Neural progenitor cell (in vitro differentiated cells): Measurements from ENCODE around the gene SIX3.

Source experiments
- EZH2 ChIP-seq: fragments of 200-600 bp; sonication (generic); IDR thresholded peaks from 2 replicates; pipeline ENCODE4 v1.6.1; 2017; ENCODE audit warnings: antibody characterized with exemption, mild to moderate bottlenecking, moderate library complexity
- TF ChIP-seq, protein P1 (sequence below): fragments of 200-600 bp; sonication (generic); IDR thresholded peaks from 2 replicates; pipeline ENCODE4 v1.5.1; 2017; ENCODE audit warnings: antibody characterized with exemption, mild to moderate bottlenecking

DNA sequence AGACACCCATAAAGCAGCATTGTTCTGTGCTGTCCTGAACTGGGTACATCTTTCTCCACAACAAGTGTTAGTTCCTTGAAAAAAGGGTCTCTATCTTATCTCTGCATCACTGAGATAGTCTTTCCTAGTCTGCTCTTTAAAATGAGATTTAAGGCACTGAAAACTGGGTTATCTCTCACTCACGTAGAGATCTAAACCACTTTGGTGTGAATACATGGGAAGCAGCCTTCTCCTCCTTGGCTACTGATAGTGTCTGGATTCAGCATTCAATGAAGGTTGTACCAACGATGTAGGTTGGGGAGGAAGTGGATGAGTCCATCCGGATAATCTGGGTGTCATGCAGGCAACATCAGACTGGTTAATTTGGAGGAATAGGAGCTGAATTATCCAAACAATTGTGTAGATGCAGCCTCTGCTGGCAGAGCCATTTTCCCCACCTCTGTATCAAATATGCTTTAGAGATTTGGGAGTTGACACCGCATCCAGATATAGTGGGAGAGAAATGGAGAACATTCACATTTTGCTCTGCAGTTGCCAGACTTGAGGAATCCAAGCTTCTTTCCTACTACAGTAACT, 15.9 kb upstream of the SIX3 start:
- TF ChIP-seq, protein P1, sequence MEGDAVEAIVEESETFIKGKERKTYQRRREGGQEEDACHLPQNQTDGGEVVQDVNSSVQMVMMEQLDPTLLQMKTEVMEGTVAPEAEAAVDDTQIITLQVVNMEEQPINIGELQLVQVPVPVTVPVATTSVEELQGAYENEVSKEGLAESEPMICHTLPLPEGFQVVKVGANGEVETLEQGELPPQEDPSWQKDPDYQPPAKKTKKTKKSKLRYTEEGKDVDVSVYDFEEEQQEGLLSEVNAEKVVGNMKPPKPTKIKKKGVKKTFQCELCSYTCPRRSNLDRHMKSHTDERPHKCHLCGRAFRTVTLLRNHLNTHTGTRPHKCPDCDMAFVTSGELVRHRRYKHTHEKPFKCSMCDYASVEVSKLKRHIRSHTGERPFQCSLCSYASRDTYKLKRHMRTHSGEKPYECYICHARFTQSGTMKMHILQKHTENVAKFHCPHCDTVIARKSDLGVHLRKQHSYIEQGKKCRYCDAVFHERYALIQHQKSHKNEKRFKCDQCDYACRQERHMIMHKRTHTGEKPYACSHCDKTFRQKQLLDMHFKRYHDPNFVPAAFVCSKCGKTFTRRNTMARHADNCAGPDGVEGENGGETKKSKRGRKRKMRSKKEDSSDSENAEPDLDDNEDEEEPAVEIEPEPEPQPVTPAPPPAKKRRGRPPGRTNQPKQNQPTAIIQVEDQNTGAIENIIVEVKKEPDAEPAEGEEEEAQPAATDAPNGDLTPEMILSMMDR, result no peak
- TF ChIP-seq EZH2, result no peak
